PC-9 (cell line): ENCODE data around the gene TAF11L12.
"Not testable (repeated sequence)": the region's sequence is repeated elsewhere in the genome, so short reads cannot be mapped to it uniquely, and the experiment has no call there.

ENCODE experiments used
- CTCF ChIP-seq: fragments of 200-600 bp; sonication (generic); conservative IDR thresholded peaks from 2 replicates; pipeline ENCODE4 v1.6.1; 2017; ENCODE audit warnings: mixed run types, antibody characterized with exemption, mild to moderate bottlenecking, moderate library complexity
- EZH2 ChIP-seq: fragments of 200-600 bp; sonication (generic); IDR thresholded peaks from 2 replicates; pipeline ENCODE4 v1.8.0; 2017; ENCODE audit warnings: antibody characterized with exemption, low read depth

- not testable (repeated sequence) for TF ChIP-seq CTCF, EZH2
Observed at GRCh38 chr5:17607461-17607860, 2.7 kb upstream of the TAF11L12 start.
